Keratinocyte (primary cell): Measurements from ENCODE around the gene SUSD4.

Experiments
- EZH2 ChIP-seq: IDR thresholded peaks from one replicate; pipeline ENCODE4 v1.6.1; 2012; ENCODE audit warnings: inconsistent platforms, mild to moderate bottlenecking, low read length, moderate library complexity
- TF ChIP-seq, protein P1 (sequence below), 3 experiments: IDR thresholded peaks in 1 of 3; conservative IDR thresholded peaks in 1 of 3; optimal IDR thresholded peaks in 1 of 3; 2 replicates in 2 of 3; 3 replicates in 1 of 3; pipeline versions ENCODE3 to v1.5.1; 2011; ENCODE audit warnings: low read length in 3 of 3, mild to moderate bottlenecking in 3 of 3, moderate library complexity in 2 of 3, control low read depth in 1 of 3, inconsistent platforms in 1 of 3; ENCODE audit not compliant: insufficient read depth in 2 of 3; ENCODE audit errors: extremely low read depth in 1 of 3

DNA sequence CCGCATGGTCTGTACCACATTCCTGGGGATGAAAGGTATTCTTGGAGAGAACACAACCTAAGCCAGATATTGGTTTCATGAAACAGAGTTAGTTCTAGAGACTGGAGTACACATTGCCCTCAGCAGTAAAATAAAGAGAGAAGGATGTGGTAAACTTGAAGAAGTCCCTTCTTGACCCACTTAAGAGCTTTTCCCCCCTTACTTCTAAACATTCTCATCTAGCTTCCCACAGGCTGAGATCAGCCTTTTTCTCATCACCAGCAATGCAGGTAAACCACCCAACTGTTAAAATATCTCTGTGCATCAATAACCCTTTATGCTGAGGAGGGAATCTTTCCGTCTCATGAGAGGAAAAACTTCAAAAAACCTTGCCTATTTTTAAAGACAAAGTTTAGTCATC lies 62.6 kb downstream of the SUSD4 start:
- TF ChIP-seq, protein P1, sequence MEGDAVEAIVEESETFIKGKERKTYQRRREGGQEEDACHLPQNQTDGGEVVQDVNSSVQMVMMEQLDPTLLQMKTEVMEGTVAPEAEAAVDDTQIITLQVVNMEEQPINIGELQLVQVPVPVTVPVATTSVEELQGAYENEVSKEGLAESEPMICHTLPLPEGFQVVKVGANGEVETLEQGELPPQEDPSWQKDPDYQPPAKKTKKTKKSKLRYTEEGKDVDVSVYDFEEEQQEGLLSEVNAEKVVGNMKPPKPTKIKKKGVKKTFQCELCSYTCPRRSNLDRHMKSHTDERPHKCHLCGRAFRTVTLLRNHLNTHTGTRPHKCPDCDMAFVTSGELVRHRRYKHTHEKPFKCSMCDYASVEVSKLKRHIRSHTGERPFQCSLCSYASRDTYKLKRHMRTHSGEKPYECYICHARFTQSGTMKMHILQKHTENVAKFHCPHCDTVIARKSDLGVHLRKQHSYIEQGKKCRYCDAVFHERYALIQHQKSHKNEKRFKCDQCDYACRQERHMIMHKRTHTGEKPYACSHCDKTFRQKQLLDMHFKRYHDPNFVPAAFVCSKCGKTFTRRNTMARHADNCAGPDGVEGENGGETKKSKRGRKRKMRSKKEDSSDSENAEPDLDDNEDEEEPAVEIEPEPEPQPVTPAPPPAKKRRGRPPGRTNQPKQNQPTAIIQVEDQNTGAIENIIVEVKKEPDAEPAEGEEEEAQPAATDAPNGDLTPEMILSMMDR (optimal IDR thresholded peaks at IDR 0.05 in 1 of 3, IDR thresholded peaks at IDR 0.05 in 1 of 3, conservative IDR thresholded peaks at IDR 0.05 in 1 of 3; ENCODE audit: extremely low read depth in 1 of 3, insufficient read depth in 2 of 3, low read length in 3 of 3), result no peak
- no peak for TF ChIP-seq EZH2
